NCI-H748 (cell line): ENCODE results near the gene PTTG1IP.
"Not testable (repeated sequence)": the region's sequence is repeated elsewhere in the genome, so short reads cannot be mapped to it uniquely, and the experiment has no call there.

ENCODE experiments used
- DNase-seq: peaks from one replicate; lab custom pipeline; 2025; ENCODE audit not compliant: unreplicated experiment; lab: John Stamatoyannopoulos, UW

The PTTG1IP gene

DNA sequence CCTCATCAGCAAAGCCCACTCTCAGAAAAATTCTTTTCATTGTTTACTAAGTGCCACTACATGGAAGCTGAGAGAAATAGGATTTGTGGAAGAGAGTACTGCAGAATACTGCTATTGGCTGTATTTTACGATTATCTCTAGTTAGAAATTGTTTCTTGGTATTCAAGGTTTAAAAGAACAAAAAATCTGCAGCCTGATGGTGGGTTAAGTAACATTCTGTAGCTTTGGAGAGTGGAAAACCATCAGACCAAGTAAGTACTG lies 27.3 kb downstream of the PTTG1IP start:
- no peak for DNase-seq

DNA sequence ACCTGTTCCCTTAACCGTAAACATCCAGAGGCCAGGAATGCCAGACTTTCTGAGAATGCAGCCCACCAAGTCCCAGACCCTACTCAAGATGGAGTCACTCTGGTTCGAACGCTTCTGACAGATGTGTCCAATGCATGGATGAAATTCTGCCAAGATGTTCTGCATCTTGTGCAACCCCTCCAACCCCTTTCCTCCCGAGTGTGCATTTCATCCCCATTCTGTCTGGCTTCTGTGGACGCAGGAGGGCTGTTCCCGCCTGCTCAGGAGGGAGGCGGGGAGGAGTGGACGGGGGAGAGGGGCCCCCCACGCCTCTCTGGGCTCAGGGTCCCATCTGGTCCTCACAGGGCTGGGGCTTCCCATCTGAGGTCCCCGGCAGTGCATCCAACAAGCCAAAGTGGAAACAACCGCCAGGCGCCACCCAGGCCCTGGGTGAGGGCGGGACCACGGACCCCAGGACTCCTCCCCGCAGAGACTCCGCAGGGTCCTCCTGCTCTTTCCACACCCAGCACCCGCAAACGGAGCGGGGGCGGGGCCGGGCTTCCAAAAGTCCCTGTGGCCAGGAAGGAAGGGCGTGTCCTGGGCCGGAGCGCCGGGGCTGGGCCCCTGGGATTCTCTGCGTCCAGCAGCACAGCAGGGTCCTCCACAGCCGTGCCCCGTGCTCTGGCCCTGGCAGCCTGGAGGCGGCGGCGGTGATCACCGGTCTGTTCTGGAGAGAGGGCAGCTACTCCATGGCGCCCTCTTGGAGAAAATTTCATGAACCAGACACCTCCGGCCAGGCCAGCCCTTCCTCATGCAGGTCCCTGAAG lies 27.9 kb downstream of the PTTG1IP start:
- peak; percentile 64 for DNase-seq

DNA sequence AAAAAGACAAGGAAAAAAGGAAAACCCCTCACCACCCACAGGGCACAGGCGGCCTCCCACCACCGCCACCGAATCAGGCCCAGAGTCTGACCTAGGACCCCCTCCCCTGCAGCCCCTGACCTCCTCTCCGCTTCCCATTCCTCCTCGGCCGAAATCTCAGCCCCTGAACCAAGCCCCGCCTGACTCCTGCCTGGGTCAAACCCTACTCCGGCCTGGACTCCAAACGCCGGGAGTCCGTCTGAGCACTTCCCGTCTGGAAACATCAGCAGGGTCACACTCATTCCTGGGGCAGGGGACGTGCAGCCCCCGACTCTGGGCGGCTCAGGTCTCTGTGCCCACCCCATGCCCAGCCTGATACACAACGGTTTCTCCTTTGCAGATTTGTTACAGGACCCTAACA lies 29.2 kb downstream of the PTTG1IP start:
- no peak for DNase-seq

DNA sequence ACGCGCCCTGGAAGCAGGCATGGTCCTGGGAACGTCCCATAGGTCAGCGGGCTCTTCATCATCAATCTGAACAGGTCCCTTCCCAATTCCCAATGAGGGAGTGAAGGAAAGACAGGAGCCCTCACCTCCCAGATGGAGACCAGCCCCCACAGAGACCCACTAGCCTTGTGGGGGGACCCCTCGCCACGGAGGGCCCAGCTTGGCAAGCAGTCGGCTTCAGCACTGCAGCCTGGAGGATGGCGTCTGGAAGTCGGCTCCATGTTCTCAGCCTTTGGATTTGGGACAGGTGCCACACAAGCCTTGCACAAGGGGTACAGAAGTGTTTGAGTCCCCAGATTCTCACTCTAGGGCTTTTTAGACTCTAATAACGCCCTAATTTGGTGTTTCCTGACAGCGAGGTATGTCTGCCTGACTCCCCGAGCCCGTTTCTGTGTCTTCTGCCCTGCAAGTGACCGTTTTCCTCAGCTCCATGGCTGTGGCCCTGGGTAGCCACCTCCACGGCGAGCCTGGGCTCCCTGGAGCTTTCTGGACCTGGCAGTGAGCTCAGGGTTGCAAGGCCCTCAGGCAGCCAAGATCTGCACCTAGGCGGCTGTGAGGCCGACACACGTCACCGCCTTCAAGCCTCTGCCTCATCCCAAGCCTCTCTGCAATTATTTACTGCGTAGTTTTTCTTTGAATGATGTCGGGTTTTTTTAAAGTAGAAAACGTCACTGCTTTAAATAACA lies 30.6 kb downstream of the PTTG1IP start:
- DNase-seq = no peak

DNA sequence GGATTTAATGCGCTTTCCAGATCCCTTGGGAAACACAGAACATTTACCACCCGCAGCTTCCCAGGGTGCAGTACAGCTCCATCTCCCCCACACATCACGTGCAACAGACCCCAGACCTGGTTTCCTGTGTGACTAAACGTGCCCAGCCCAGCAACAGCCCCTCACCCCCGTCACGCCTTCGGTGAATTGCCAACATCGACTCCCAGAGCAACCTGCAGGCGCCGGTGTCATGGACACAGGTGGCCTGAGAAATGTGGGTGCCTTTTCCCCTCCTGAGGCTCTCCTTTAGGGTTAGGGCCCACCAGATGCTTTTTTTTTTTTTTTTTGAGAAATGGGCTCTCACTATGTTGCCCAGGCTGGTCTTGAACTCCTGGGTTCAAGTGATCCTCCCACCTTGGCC lies 31.4 kb downstream of the PTTG1IP start:
- no peak for DNase-seq

DNA sequence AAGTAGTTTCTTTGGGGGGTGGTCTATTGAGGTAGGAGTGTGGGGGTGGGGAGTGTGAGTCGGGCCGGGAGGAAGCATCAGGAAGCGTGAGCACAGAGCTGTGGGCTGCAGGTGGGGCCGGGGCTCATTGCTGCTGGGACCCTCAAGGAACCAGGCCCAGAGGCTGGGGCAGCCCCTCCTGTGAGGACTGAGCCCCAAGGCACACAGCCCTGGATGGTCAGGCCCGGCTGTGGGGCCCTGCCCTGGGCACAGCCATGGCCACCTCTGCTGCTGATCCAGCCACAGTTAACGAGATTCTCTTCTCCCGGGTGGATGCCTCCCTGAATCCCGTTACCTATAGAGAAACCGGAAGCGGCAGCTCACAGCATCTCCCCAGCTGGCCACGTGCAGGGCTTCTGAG lies 32.7 kb downstream of the PTTG1IP start:
- DNase-seq = no peak

DNA sequence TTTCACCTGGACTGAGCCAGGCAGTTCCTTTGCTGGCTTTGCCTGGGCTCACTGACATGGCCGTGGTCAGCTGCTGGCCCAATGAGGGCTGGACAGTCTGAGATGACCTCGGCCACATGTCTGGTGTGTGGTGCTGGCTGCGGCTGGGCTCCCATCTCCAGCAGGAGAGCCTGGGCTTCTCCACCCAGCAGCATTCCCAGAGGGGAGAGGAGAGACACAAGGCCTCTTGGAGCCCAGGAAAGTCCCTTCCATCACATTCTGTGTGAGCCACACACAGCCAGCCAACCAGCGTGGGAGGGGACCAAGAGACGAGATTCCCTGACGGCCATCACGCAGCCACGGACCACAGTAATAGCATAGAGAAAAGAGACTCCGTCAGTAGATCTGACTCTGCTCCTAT lies 34.5 kb downstream of the PTTG1IP start:
- DNase-seq = no peak

DNA sequence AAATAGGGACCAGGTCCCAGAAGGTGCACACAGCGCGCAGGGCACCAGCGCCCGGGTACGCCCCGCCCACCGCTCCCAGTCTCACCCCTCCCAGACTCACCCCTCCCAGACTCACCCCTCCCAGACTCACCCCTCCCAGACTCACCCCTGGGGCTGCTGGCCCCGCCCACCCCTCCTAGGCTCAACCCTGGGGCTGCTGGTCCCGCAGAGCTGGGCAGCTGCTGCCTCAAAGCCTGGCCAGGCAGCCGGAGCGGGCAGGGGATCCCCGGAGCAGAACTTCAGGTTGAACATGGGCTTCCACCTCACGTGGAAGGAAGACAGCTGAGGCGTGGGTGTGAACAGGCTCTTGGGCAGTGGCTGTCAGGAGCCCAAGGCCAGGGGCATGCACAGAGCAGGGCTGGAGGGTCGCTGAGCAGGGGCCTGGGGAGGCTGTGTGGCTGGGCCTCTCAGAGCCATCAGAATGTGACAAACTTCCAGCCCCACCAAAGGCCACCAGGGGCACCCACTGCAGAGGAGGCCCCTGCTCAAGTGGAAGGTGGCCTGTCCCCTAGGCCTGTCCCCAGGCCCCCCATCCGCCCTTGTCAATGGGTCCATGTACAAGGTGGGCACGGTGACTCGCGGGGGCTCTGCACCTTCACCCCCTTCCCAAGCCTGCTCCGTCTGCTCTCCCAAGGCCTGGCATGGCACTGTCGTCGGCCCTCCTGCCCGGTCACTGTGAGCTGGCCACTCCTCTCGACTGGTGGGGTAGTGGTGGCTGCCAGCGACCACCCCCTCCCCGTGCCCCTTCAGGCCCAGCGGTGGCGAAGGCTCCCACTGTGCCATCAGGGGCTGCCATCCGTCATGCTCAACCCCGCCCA lies 35.2 kb downstream of the PTTG1IP start:
- DNase-seq = no peak

DNA sequence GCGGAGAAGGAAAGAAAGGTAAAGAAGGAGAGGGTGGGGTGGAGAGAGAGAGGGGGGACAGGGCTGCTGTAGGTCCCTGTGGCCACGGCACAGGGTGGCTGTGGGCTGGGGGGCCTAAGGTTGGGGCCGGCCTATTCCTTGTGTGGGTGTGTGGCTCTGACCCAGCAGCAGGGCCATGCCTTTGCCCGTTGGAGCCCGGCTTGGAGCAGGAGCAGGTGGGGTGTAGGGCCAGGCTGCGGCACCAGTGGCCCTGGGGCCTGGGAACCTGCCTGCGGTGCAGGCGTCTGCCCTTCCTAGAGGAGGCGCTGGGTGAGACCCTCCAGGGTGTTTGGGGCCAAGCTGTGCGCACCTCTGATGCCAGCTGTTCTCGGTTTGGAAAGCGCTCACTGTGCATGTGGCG lies 36.0 kb downstream of the PTTG1IP start:
- no peak for DNase-seq

DNA sequence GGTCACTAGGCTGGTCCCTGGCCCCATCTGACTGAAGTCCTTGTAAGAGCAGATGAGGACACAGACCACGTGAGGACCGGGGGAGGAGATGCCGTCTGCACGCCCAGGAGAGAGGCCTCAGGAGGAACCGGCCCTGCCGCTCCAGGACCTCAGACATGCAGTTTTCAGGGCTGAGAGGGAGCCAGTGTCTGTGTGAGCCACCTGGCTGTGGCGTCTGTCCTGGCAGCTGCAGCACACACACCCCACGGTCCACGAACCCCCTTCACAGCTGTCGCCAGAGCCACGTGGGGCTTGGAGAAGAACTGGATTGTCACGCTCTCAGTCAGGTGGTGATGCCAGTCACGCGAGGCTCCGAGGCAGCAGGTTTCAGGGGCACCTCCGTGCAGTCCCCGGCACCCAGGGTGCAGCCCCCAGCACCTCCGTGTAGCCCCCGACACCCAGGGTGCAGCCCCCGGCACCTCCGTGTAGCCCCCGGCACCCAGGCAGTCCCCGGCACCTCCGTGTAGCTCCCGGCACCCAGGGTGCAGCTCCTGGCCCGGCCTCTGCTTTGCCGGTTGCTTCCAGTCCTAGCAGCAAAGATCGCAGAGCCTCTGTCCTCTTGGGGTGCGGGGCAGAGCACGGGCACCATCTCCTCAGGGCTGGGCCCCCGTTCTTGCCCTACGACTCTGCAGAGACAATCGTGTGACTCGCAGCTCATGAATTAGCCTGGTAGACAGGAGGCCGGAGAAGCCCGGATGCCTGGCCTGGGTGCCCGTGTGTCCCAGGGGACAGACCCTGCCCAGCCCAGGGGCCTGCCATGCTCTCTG lies 36.6 kb downstream of the PTTG1IP start:
- no peak for DNase-seq

DNA sequence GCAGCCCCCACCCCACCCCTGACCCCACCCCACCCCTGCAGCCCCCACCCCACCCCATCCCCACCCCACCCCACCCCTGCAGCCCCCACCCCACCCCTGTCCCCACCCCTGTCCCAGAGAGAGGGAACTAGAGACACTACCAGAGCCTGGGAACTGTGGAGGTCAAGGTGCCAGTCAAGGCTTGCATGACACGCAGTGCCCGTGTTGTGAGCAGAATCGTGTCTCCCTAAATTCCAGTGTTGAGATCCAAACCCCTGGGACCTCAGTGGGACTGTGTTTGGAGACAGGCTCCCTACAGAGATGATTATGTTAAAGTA lies 37.2 kb downstream of the PTTG1IP start:
- DNase-seq = no peak

DNA sequence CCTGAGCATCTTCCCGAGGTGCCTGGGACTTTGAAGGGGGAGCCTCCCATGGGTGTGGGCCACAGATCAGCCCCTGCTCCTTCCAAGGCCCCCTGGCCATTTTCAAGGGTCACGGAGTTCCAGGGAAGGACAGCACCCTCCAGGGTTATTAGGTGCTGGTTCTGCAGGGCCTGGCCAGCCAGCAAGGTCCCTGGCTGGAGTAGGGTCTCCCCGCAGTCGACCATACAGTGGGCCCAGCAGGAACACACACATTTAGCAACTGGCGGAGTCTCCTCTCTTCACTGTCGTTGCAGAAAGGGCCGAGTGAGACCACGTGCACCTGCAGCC lies 37.9 kb downstream of the PTTG1IP start:
- no peak for DNase-seq

DNA sequence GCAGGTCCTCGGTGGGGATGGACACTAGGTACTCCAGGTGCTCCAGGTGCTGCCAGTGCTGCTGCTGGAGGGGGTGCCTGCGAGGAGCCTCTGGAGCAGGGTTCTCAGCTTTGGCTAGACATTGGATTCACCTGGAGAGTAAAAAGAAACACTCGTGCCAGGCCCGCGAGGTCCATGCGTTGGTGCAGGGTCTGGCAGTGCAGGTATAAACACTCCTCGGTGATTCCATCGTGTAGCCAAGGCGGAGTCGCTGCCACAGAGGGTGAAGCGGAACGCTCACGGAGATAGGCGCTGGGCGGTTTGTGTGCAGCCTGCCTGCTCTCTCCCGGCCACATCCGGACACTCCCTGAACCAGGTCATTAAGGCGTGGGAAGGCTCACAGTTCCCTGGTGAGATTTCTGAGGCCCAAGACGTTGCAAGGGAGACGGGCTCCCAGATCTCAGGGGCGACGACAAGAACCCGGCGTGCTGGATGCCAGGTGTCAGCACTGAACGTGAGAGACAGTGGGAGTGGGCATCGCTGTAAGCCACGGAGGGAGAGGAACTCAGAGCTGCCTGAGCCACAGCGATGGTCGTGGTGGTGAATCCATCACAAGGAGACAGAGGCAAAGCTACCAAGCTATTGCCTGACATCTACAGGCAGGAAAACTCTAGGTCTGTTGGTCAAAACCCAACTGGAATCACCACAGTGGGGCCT lies 38.4 kb downstream of the PTTG1IP start:
- no peak for DNase-seq

DNA sequence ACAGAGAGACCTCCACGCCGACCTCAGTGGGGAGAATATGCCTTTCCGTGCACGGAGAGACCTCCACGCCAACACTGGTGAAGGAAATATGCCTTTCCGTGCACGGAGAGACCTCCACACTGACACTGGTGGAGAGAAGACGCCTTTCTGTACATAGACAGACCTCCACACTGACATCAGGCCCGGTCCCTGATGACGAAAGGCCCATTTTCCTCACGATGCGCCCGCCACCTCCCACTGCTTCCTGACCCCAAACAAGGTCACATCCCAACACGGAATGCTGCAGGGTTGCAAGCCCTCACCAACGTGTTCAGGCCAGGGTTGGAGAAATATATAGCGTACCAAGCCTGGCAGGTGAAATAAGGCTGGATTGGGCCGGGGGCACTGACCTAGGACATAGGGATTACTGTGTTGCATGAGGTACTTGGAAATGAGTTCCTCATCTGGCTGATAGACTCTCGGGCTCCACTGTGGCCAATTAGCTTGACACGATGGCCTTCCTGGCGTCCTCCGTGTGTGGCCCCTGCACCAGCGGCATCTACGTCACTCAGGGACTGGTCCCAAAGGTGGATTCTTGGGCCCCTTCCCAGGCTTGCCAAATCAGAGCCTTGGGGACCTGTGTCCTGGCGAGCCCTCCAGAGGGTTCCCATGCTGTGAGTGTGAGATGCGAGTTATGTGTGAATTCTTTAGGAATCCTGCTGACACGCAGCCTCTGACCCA lies 39.1 kb downstream of the PTTG1IP start:
- DNase-seq = no peak

DNA sequence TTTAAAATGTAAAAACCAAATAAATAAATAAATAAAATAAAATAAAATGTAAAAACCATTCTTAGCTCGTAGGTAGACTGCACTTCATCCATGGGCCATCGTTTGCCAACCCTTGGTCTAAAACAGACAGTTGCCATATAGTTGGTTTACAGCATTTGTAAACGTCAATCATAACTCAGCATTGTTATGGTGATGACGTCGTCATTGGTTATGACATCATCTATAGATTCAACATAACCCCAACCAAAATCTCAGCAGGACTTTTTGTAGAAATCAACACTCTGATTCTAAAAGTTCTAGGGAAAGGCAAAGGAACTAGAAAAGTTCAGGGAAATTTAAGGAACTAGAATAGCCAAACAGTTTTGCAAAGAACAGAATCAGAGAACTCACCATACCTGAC lies 39.8 kb downstream of the PTTG1IP start:
- DNase-seq = no peak

DNA sequence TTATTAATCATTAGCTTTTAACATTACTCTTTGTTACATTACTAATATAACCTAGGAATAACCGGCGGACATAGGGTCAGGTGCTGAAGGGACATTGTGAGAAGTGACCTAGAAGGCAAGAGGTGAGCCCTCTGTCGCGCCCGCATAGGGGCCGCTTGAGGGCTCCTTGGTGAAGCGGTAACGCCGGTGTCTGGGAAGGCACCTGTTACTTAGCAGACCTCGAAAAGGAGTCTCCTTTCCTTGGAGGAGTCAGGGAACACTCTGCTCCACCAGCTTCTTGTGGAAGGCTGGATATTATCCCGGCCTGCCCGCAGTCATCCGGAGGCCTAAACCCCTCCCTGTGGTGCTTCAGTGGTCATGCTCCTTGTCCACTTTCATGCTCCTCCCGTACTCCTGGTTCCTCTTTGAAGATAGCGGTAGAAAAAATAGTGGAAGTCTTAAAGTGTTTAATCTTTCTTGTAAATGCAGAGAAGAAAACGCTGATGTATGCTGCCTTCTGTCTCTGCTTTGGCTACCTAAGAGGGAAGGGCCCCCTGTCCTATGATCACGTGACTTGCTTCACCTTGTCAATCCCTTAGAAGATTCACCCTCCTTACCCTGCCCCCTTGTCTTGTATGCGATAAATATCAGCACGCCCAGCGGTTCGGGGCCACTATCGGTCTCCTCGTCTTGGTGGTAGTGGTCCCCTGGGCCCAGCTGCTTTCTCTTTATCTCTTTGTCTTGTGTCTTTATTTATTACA lies 40.8 kb downstream of the PTTG1IP start:
- DNase-seq = not testable (repeated sequence)

DNA sequence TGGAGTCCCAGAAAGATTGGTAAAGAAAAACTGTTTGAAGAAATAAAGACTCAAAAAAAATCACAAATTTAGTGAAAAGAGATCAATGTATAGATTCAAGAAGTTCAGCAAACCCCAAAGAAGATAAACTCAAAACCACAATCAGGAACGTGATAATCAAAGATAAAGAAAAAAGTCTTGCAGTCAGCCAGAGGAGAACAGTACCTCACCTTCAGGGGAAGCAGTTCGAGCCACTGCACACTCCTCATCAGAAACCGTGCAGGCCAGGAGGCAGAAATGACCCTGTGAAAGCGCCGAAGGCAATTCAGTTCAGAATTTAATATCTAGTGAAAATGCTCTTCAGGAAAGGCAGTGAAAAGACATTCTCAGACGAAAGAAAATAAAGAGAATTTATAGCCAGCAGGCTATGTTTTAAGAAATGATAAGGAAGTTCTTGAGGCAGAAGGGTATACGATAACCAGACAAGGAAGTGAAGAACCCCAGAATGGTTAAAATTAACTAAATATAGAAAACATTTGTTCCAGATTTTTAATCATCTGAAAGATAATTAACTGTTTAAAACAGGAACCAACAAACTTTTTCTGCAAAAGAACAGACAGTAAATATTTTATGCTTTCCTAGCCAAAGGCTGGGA lies 42.1 kb downstream of the PTTG1IP start:
- DNase-seq = no peak

DNA sequence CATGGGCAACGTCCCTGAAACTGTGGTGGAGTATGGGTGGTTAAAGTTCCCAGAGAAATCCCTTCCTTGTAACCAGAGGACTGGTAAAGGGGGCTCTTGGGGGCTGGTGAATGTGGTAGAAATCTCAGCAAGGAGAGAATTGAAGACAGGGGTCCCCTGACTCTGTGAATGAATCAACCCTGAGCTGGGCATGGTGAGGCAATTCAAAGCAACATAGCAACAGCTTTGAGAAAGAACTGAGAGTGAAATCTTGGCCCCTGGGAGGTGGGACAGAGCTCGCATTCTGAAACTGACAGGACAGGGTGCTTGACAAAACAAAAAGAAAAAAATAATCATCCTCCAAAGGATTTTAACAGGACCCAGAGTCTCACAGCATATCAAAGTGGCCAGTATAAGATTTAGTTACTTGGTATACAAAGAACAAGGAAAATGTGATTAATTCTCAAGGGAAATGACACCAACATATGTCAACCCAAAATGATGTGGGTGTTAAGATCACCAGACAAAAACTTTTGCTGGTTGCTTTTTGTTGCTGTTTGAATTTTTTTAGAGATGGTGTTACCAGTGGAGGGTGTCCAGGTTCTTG lies 43.9 kb downstream of the PTTG1IP start:
- DNase-seq = no peak
